ENCODE measurements around the gene LLGL1.

The LLGL1 gene

GRCh38 chr17:18224387-18225120 lies 881 bp upstream of the LLGL1 start:
- Mint-ChIP-seq H3K36me3 (ENCODE audit: low read depth) (no peaks in the 10 kb centered on the region), H3K4me3 (peak overlapping the region; percentile 86 to 90 (median 89)), H3K4me1 (peaks cover 31% of the 10 kb centered on the region)

DNA sequence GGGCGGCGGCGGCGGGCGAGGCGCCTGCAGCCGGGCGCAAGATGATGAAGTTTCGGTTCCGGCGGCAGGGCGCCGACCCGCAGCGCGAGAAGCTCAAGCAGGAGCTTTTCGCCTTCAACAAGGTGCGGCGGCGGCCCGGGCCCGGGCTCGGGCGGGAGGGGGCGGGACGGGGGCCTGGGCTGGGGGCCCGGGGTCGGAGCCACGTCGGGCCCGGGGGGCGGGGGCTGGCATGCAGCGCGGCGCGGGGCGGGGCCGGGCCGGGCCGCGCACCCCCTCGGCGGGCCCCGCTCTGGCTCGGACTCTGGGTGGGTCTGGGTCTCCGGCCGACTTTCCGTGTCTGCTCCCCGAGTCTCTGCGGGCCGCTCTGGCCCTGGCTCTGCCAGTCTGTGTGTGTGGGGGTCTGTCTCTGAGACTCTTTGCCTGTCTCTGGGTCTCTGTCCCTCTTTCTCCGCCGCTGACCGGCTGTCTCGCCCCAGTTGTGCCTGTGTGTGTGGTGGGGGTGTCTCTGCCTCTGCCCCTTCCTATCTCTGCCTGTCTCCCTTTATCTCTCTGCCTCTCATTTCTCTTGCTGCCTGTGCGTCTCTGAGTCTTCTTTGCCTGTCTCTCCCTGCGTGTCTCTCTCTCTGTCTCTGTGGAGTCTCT lies 328 bp downstream of the LLGL1 start:
- Mint-ChIP-seq H3K4me3 (peak overlapping the region; percentile 96 to 98 (median 97)), H3K27ac (peak overlapping the region; percentile 92 to 95 (median 94)), H3K36me3 (ENCODE audit: low read depth) (no peaks in the 10 kb centered on the region), H3K9me3 (no peaks in the 10 kb centered on the region), H3K4me1 (peaks cover 31% of the 10 kb centered on the region), H3K27me3 (ENCODE audit: low read depth) (no peaks in the 10 kb centered on the region)
- TF ChIP-seq, protein P1, sequence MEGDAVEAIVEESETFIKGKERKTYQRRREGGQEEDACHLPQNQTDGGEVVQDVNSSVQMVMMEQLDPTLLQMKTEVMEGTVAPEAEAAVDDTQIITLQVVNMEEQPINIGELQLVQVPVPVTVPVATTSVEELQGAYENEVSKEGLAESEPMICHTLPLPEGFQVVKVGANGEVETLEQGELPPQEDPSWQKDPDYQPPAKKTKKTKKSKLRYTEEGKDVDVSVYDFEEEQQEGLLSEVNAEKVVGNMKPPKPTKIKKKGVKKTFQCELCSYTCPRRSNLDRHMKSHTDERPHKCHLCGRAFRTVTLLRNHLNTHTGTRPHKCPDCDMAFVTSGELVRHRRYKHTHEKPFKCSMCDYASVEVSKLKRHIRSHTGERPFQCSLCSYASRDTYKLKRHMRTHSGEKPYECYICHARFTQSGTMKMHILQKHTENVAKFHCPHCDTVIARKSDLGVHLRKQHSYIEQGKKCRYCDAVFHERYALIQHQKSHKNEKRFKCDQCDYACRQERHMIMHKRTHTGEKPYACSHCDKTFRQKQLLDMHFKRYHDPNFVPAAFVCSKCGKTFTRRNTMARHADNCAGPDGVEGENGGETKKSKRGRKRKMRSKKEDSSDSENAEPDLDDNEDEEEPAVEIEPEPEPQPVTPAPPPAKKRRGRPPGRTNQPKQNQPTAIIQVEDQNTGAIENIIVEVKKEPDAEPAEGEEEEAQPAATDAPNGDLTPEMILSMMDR (IDR thresholded peaks at IDR 0.05; ENCODE audit: unreplicated experiment in 3 of 3), result no peak

More at GRCh38 chr17:18224387-18225120, 881 bp upstream of the LLGL1 start:
- Mint-ChIP-seq H3K9me3 (no peaks in the 10 kb centered on the region), H3K27ac (peak overlapping the region; percentile 96 to 98 (median 98)), H3K27me3 (ENCODE audit: low read depth) (no peaks in the 10 kb centered on the region)
- TF ChIP-seq, protein P1 (IDR thresholded peaks at IDR 0.05; ENCODE audit: unreplicated experiment in 3 of 3), result no peak

DNA sequence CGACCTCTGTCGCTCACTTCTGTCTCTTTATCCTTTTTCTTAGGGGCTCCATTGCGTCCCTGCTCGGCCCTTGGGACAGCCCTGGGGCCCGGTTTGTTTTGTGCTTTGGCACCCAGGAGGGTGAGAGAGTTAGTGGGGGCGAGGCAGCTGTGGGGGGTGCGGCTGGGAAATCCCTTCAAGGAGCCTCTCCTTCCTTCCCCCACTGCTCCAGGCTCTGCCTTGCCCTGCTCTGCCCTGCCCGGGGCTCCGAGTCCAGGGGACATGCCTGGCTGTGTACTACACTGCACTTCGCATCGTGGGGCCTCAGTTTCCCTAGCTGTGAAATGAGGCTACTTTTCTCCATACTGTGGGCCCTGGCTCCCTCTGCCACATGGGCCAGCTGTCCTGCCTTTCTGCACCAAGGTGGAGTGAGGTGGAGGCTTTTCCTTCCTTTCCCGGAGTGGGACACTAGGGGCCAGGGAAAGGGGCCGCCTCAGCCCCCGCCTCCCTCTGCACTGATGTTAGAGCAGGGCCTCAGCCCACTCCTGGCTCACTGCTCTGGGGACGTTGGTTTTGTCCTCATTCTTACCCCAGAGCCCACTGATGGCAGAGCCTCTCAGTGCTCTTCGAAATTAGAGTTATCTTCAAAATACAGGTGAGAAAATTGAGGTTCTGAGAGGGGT lies 980 bp downstream of the LLGL1 start:
- TF ChIP-seq, protein P1 (IDR thresholded peaks at IDR 0.05; ENCODE audit: unreplicated experiment in 3 of 3), result no peak
- Mint-ChIP-seq H3K9me3 (no peaks in the 10 kb centered on the region), H3K4me3 (peak overlapping the region; percentile 96 to 98 (median 97)), H3K27ac (peak overlapping the region; percentile 92 to 95 (median 94)), H3K36me3 (ENCODE audit: low read depth) (no peaks in the 10 kb centered on the region), H3K4me1 (peaks cover 31% of the 10 kb centered on the region), H3K27me3 (ENCODE audit: low read depth) (no peaks in the 10 kb centered on the region)

GRCh38 chr17:18227635-18228034 lies 2.2 kb downstream of the LLGL1 start:
- no peaks in the 10 kb centered on the region for H3K27me3 Mint-ChIP-seq (ENCODE audit: low read depth)
- no peaks in the 10 kb centered on the region for H3K9me3 Mint-ChIP-seq
- TF ChIP-seq, protein P1 (IDR thresholded peaks at IDR 0.05; ENCODE audit: unreplicated experiment in 3 of 3), result no peak
- H3K36me3 Mint-ChIP-seq (ENCODE audit: low read depth), result no peaks in the 10 kb centered on the region
- H3K4me3 Mint-ChIP-seq, result peak overlapping the region; percentile 22 to 71 (median 43)
- peak overlapping the region in 2 of 3 experiments; percentile 27 to 92 for H3K27ac Mint-ChIP-seq
- peaks cover 31% of the 10 kb centered on the region for H3K4me1 Mint-ChIP-seq

DNA sequence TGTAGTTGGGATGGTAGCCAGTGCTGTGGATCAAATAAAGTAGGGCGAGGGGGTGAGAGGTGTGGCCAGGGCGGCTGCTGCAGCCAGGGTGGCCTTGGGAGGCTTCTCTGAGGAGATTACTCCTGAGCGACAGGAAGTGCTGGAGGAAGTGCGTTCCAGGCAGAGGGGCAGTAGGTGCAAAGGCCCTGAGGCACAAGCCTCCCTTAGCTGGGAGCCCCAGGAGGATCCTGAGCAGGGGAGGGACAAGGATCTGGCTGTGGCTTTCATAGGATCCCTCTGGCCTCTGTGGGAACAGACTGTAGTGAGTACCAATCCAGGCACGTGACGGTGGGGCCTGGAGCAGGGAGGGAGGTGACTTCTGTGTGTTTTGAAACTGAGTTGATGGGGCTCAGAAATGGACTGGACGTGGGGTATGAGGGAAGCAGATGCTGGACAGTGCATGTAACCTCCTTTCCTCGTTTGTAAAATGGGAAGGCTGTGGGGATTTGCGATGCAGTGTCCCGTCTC lies 2.8 kb downstream of the LLGL1 start:
- H3K36me3 Mint-ChIP-seq (ENCODE audit: low read depth), result no peaks in the 10 kb centered on the region
- peaks cover 31% of the 10 kb centered on the region for H3K4me1 Mint-ChIP-seq
- H3K4me3 Mint-ChIP-seq, result peak overlapping the region; percentile 43 to 71 (median 57)
- H3K27me3 Mint-ChIP-seq (ENCODE audit: low read depth), result no peaks in the 10 kb centered on the region
- peak overlapping the region in 2 of 3 experiments; percentile 23 to 92 for H3K27ac Mint-ChIP-seq
- H3K9me3 Mint-ChIP-seq, result no peaks in the 10 kb centered on the region
- TF ChIP-seq, protein P1 (IDR thresholded peaks at IDR 0.05; ENCODE audit: unreplicated experiment in 3 of 3), result no peak

Measured in nephron (organoid).